GM23338 (cell line): ENCODE results near the gene PDE10A. TPM values are rescaled to one million over a fixed set of nuclear protein-coding genes. Genes with fewer than 3 reads are reported as not detected.

Experiments used
- ATAC-seq: fragments of 200-7000 bp; cut with Tn5 transposase; 3 replicates; pipeline ENCODE4 v1.9.1; 2020
- DNase-seq: peaks from one replicate; pipeline ENCODE4 v3.0.0-alpha.2; 2015; ENCODE audit warnings: low spot score
- H2AFZ ChIP-seq: fragments of 200-600 bp; sonication (generic); 2 replicates; pipeline ENCODE4 v1.8.0; 2016; ENCODE audit warnings: antibody characterized with exemption, mild to moderate bottlenecking, moderate library complexity
- H3F3A ChIP-seq: fragments of 200-600 bp; sonication (generic); replicated peaks from 2 replicates; pipeline ENCODE4 v1.8.0; 2017; ENCODE audit warnings: antibody characterized with exemption, mixed run types, low read depth
- H3K27ac ChIP-seq: fragments of 200-600 bp; sonication (generic); 2 replicates; pipeline ENCODE4 v1.6.1; 2016; ENCODE audit warnings: low read depth
- H3K27me3 ChIP-seq: fragments of 200-600 bp; sonication (generic); 2 replicates; pipeline ENCODE4 v1.8.0; 2016; ENCODE audit warnings: mild to moderate bottlenecking, mixed run types, moderate library complexity; ENCODE audit not compliant: insufficient read depth
- H3K36me3 ChIP-seq: fragments of 200-600 bp; sonication (generic); 2 replicates; pipeline ENCODE4 v1.8.0; 2016; ENCODE audit warnings: mild to moderate bottlenecking; ENCODE audit not compliant: insufficient read depth
- H3K4me1 ChIP-seq: fragments of 200-600 bp; sonication (generic); 2 replicates; pipeline ENCODE4 v1.8.0; 2016; ENCODE audit warnings: mild to moderate bottlenecking, moderate library complexity; ENCODE audit not compliant: insufficient read depth
- H3K4me2 ChIP-seq: fragments of 200-600 bp; sonication (generic); 2 replicates; pipeline ENCODE4 v1.7.1; 2017; ENCODE audit warnings: mixed run types
- H3K4me3 ChIP-seq: fragments of 200-600 bp; sonication (generic); 2 replicates; pipeline ENCODE4 v1.6.1; 2016; ENCODE audit warnings: mixed run types
- H3K79me2 ChIP-seq: fragments of 200-600 bp; sonication (generic); replicated peaks from 2 replicates; pipeline ENCODE4 v1.8.0; 2017; ENCODE audit warnings: mild to moderate bottlenecking; ENCODE audit not compliant: insufficient read depth
- H3K9me2 ChIP-seq: fragments of 200-600 bp; sonication (generic); 2 replicates; pipeline ENCODE4 v1.8.0; 2017; ENCODE audit not compliant: insufficient read depth
- H4K20me1 ChIP-seq: fragments of 200-600 bp; sonication (generic); replicated peaks from 2 replicates; pipeline ENCODE4 v1.8.0; 2017; ENCODE audit warnings: mild to moderate bottlenecking; ENCODE audit not compliant: insufficient read depth
- H3K27ac Mint-ChIP-seq: 2 replicates; pipeline ENCODE4 v1.8.0; 2020; ENCODE audit warnings: inconsistent platforms, mild to moderate bottlenecking, moderate library complexity, mixed read lengths
- H3K27me3 Mint-ChIP-seq: 3 replicates; pipeline ENCODE4 v1.8.0; 2022; ENCODE audit warnings: low read depth, mild to moderate bottlenecking, moderate library complexity, mixed read lengths, inconsistent platforms; ENCODE audit not compliant: insufficient read depth, poor library complexity
- H3K36me3 Mint-ChIP-seq: 3 replicates; pipeline ENCODE4 v1.8.0; 2021; ENCODE audit warnings: low read depth, mild to moderate bottlenecking, inconsistent platforms, moderate library complexity, mixed read lengths
- H3K4me1 Mint-ChIP-seq: 3 replicates; pipeline ENCODE4 v1.8.0; 2020; ENCODE audit warnings: mild to moderate bottlenecking, inconsistent platforms, mixed read lengths
- H3K4me3 Mint-ChIP-seq: 3 replicates; pipeline ENCODE4 v1.8.0; 2021; ENCODE audit warnings: moderate library complexity, mild to moderate bottlenecking, inconsistent platforms, mixed read lengths
- H3K9me3 Mint-ChIP-seq: 3 replicates; pipeline ENCODE4 v1.8.0; 2020; ENCODE audit warnings: moderate library complexity, mild to moderate bottlenecking, inconsistent platforms, mixed read lengths
- CREB1 ChIP-seq: fragments of 250-450 bp; sonication (Bioruptor Pico); IDR thresholded peaks from 2 replicates; pipeline ENCODE4 v1.5.0; 2020; ENCODE audit warnings: low read depth, mild to moderate bottlenecking, moderate library complexity
- CTCF ChIP-seq, 2 experiments: fragments of 200-600 bp in 1 of 2; sonication (generic) in 1 of 2; conservative IDR thresholded peaks; 2 replicates each; pipeline versions ENCODE4 v1.5.1 to v1.6.1; 2016 to 2017; ENCODE audit warnings: antibody characterized with exemption in 2 of 2, low read depth in 2 of 2, mild to moderate bottlenecking in 2 of 2, moderate library complexity in 1 of 2
- ETS1 ChIP-seq: IDR thresholded peaks from 2 replicates; pipeline ENCODE4 v1.6.1; 2016; ENCODE audit warnings: antibody characterized with exemption
- EZH2 ChIP-seq: fragments of 200-600 bp; sonication (generic); IDR thresholded peaks from one replicate; pipeline ENCODE4 v1.8.0; 2017; ENCODE audit warnings: antibody characterized with exemption, mild to moderate bottlenecking, low read depth; ENCODE audit not compliant: unreplicated experiment
- EZH2phosphoT487 ChIP-seq: fragments of 200-600 bp; sonication (generic); IDR thresholded peaks from one replicate; pipeline ENCODE4 v1.8.1; 2018; ENCODE audit warnings: antibody characterized with exemption; ENCODE audit not compliant: unreplicated experiment
- JUNB ChIP-seq: IDR thresholded peaks from one replicate; pipeline ENCODE4 v1.6.1; 2016; ENCODE audit warnings: antibody characterized with exemption; ENCODE audit not compliant: unreplicated experiment
- NANOG ChIP-seq: IDR thresholded peaks from 2 replicates; pipeline ENCODE4 v1.6.1; 2016; ENCODE audit warnings: antibody characterized with exemption, borderline replicate concordance
- POLR2AphosphoS5 ChIP-seq: IDR thresholded peaks from 2 replicates; pipeline ENCODE4 v1.6.1; 2016; ENCODE audit warnings: antibody characterized with exemption, low read depth
- REST ChIP-seq: IDR thresholded peaks from one replicate; pipeline ENCODE4 v1.6.1; 2018; ENCODE audit warnings: antibody characterized with exemption; ENCODE audit not compliant: unreplicated experiment
- STAT1 ChIP-seq: IDR thresholded peaks from one replicate; pipeline ENCODE4 v1.6.1; 2016; ENCODE audit warnings: antibody characterized with exemption; ENCODE audit not compliant: unreplicated experiment
- ZNF114 ChIP-seq: fragments of 250-450 bp; sonication (Bioruptor Pico); IDR thresholded peaks from 2 replicates; pipeline ENCODE4 v1.5.0; 2020; ENCODE audit warnings: mild to moderate bottlenecking, moderate library complexity
- ZNF331 ChIP-seq: fragments of 250-450 bp; sonication (Bioruptor Pico); IDR thresholded peaks from 2 replicates; pipeline ENCODE4 v1.5.0; 2020; ENCODE audit warnings: low read depth, mild to moderate bottlenecking, moderate library complexity
- ZNF462 ChIP-seq: fragments of 250-450 bp; sonication (Bioruptor Pico); IDR thresholded peaks from 2 replicates; pipeline ENCODE4 v1.5.0; 2020; ENCODE audit warnings: mild to moderate bottlenecking, moderate library complexity
- polyA plus RNA-seq: library from polyadenylated mRNA; unstranded; fragments of >200 nt; fragmentation: Nextera tagmentation; extraction: Ambion mirVana; gene quantifications from 2 replicates; pipeline ENCODE4 v1.2.1, GENCODE V29; 2016
- total RNA-seq: library from RNA; depleted of rRNA; stranded (reverse); fragments of >200 nt; shearing (Covaris generic); gene quantifications from 2 replicates; pipeline ENCODE4 v1.2.3, GENCODE V29; 2014

Gene PDE10A
- total and polyA plus RNA-seq, 2 experiments from 2014 or later: 0.50 to 3.9 TPM

GRCh38 chr6:165486183-165487137 is 176.6 kb downstream of the PDE10A start:
- Mint-ChIP-seq H3K4me3 (no peak overlapping the region), H3K9me3 (no peaks in the 10 kb centered on the region), H3K4me1 (peaks cover 13% of the 10 kb centered on the region; the same call in 2 of the 3 replicates), H3K27me3 (no peaks in the 10 kb centered on the region), H3K36me3 (no peaks in the 10 kb centered on the region), H3K27ac (no peak overlapping the region)
- H3K4me3 ChIP-seq: no peak overlapping the region
- H3K4me2 ChIP-seq: no peak overlapping the region
- H3K79me2 ChIP-seq: no peaks in the 10 kb centered on the region
- no peaks in the 10 kb centered on the region for H3K9me2 ChIP-seq
- DNase-seq: peak; percentile 48
- peaks cover 6% of the 10 kb centered on the region; the same call in 1 of the 2 replicates for H3K4me1 ChIP-seq
- H3K36me3 ChIP-seq: no peaks in the 10 kb centered on the region
- no peaks in the 10 kb centered on the region for H3K27me3 ChIP-seq
- no peak overlapping the region for H2AFZ ChIP-seq
- H4K20me1 ChIP-seq: no peaks in the 10 kb centered on the region
- TF ChIP-seq EZH2 (no peak), STAT1 (no peak), ZNF462 (CRISPR knock-in tag) (no peak), ZNF114 (no peak), NANOG (no peak), ZNF331 (CRISPR knock-in tag) (no peak), JUNB (no peak), CREB1 (CRISPR knock-in tag) (no peak), EZH2phosphoT487 (no peak), REST (no peak), CTCF (conservative IDR thresholded peaks at IDR 0.05; ENCODE audit: low read depth in 2 of 2) (no peak), POLR2AphosphoS5 (no peak), ETS1 (no peak)
- no peaks in the 10 kb centered on the region for H3F3A ChIP-seq
- no peak overlapping the region for H3K27ac ChIP-seq
- ATAC-seq: peak; percentile 56; the same call in 2 of the 3 replicates
